H9 (cell line): Measurements from ENCODE around the gene RMND5A. TPM values are rescaled to one million over a fixed set of nuclear protein-coding genes. Genes with fewer than 3 reads are reported as not detected.

Source experiments
- DNase-seq: peaks from one replicate; pipeline ENCODE4 v3.0.0-alpha.2; 2017
- H2AFZ ChIP-seq: one replicate; pipeline ENCODE4 v1.6.1; 2013; ENCODE audit warnings: mild to moderate bottlenecking, low read length, control low read depth, moderate library complexity
- H2AK5ac ChIP-seq: 2 replicates; pipeline ENCODE4 v1.6.1; 2013; ENCODE audit warnings: low read length, control low read depth, mixed read lengths; ENCODE audit not compliant: insufficient read length
- H2BK120ac ChIP-seq: one replicate; pipeline ENCODE4 v1.6.1; 2013; ENCODE audit warnings: low read depth, mild to moderate bottlenecking, low read length, control low read depth, inconsistent platforms; ENCODE audit not compliant: poor library complexity, severe bottlenecking
- H2BK12ac ChIP-seq: 2 replicates; pipeline ENCODE4 v1.6.1; 2013; ENCODE audit warnings: low read length, control low read depth, mixed read lengths, low read depth; ENCODE audit not compliant: insufficient read length
- H2BK15ac ChIP-seq: 2 replicates; pipeline ENCODE4 v1.6.1; 2013; ENCODE audit warnings: low read depth, low read length, control low read depth
- H2BK20ac ChIP-seq: one replicate; pipeline ENCODE4 v1.6.1; 2013; ENCODE audit warnings: low read depth, mild to moderate bottlenecking, low read length, control low read depth, inconsistent platforms; ENCODE audit not compliant: poor library complexity, severe bottlenecking
- H2BK5ac ChIP-seq: 2 replicates; pipeline ENCODE4 v1.6.1; 2013; ENCODE audit warnings: low read length, control low read depth, mixed read lengths; ENCODE audit not compliant: insufficient read length
- H3K14ac ChIP-seq: 2 replicates; pipeline ENCODE4 v1.6.1; 2013; ENCODE audit warnings: low read length, control low read depth; ENCODE audit not compliant: insufficient read depth
- H3K18ac ChIP-seq: 2 replicates; pipeline ENCODE4 v1.6.1; 2013; ENCODE audit warnings: low read depth, mild to moderate bottlenecking, mixed read lengths, low read length, control low read depth; ENCODE audit not compliant: insufficient read length
- H3K23ac ChIP-seq: 2 replicates; pipeline ENCODE4 v1.6.1; 2013; ENCODE audit warnings: low read length, control low read depth, mixed read lengths, low read depth; ENCODE audit not compliant: insufficient read length
- H3K23me2 ChIP-seq: 2 replicates; pipeline ENCODE4 v1.6.1; 2013; ENCODE audit warnings: low read depth, mild to moderate bottlenecking, mixed read lengths, low read length, control low read depth; ENCODE audit not compliant: insufficient read length, poor library complexity, severe bottlenecking
- H3K27ac ChIP-seq: 2 replicates; pipeline ENCODE4 v1.5.1; 2013; ENCODE audit warnings: low read length, control low read depth, mixed read lengths, low read depth; ENCODE audit not compliant: insufficient read length
- H3K27me3 ChIP-seq: 2 replicates; pipeline ENCODE4 v1.6.1; 2013; ENCODE audit warnings: low read length, control low read depth, inconsistent platforms; ENCODE audit not compliant: insufficient read depth
- H3K4ac ChIP-seq: 2 replicates; pipeline ENCODE4 v1.6.1; 2013; ENCODE audit warnings: low read depth, mild to moderate bottlenecking, control low read depth, inconsistent platforms, low read length, moderate library complexity
- H3K4me1 ChIP-seq: 2 replicates; pipeline ENCODE4 v1.6.1; 2013; ENCODE audit warnings: low read length, control low read depth, inconsistent platforms; ENCODE audit not compliant: insufficient read depth
- H3K4me2 ChIP-seq: 2 replicates; pipeline ENCODE4 v1.6.1; 2013; ENCODE audit warnings: low read length, control low read depth, mixed read lengths; ENCODE audit not compliant: insufficient read length, insufficient read depth
- H3K56ac ChIP-seq: 2 replicates; pipeline ENCODE4 v1.6.1; 2013; ENCODE audit warnings: low read depth, mild to moderate bottlenecking, mixed read lengths, low read length, control low read depth; ENCODE audit not compliant: insufficient read length
- H3K79me1 ChIP-seq: 2 replicates; pipeline ENCODE4 v1.6.1; 2013; ENCODE audit warnings: low read depth, mild to moderate bottlenecking, moderate library complexity, low read length, control low read depth, inconsistent platforms; ENCODE audit not compliant: insufficient read depth, poor library complexity, severe bottlenecking
- H3K79me2 ChIP-seq: 2 replicates; pipeline ENCODE4 v1.6.1; 2013; ENCODE audit warnings: low read length, control low read depth, inconsistent platforms; ENCODE audit not compliant: insufficient read depth
- H3K9ac ChIP-seq: 2 replicates; pipeline ENCODE4 v1.6.1; 2013; ENCODE audit warnings: low read length, control low read depth, mixed read lengths; ENCODE audit not compliant: insufficient read length; ENCODE audit errors: extremely low read depth
- H3K9me3 ChIP-seq: one replicate; pipeline ENCODE4 v1.6.1; 2013; ENCODE audit warnings: low read depth, low read length, inconsistent platforms; ENCODE audit not compliant: control insufficient read depth
- H3T11ph ChIP-seq: one replicate; pipeline ENCODE4 v1.6.1; 2013; ENCODE audit warnings: mild to moderate bottlenecking, low read length, control low read depth, inconsistent platforms
- H4K20me1 ChIP-seq: one replicate; pipeline ENCODE4 v1.6.1; 2013; ENCODE audit not compliant: control insufficient read depth, insufficient read length, insufficient read depth
- H4K5ac ChIP-seq: 2 replicates; pipeline ENCODE4 v1.6.1; 2013; ENCODE audit warnings: low read depth, mild to moderate bottlenecking, mixed read lengths, low read length, control low read depth; ENCODE audit not compliant: insufficient read length
- H4K8ac ChIP-seq: replicated peaks from 2 replicates; pipeline ENCODE4 v1.6.1; 2013; ENCODE audit warnings: low read length, control low read depth, mixed read lengths, low read depth; ENCODE audit not compliant: insufficient read length
- H4K91ac ChIP-seq: 2 replicates; pipeline ENCODE4 v1.6.1; 2013; ENCODE audit warnings: low read depth, mild to moderate bottlenecking, moderate library complexity, mixed read lengths, low read length, control low read depth; ENCODE audit not compliant: insufficient read length
- H3K27ac Mint-ChIP-seq, 3 experiments: 2 replicates in 2 of 3; 3 replicates in 1 of 3; pipeline ENCODE4 v1.8.0; 2020 to 2021; ENCODE audit warnings: mixed read lengths in 3 of 3, mild to moderate bottlenecking in 1 of 3, moderate library complexity in 1 of 3
- H3K27me3 Mint-ChIP-seq: 2 replicates; pipeline ENCODE4 v1.8.0; 2021; ENCODE audit warnings: low read depth, mild to moderate bottlenecking, moderate library complexity, mixed read lengths
- H3K36me3 Mint-ChIP-seq, 3 experiments: 2 replicates in 2 of 3; 3 replicates in 1 of 3; pipeline ENCODE4 v1.8.0; 2020 to 2021; ENCODE audit warnings: low read depth in 3 of 3, mixed read lengths in 3 of 3; ENCODE audit not compliant: insufficient read depth in 1 of 3
- H3K4me1 Mint-ChIP-seq, 2 experiments: 2 replicates each; pipeline ENCODE4 v1.8.0; 2020; ENCODE audit warnings: mixed read lengths in 2 of 2
- H3K4me3 Mint-ChIP-seq, 2 experiments: 2 replicates in 1 of 2; 3 replicates in 1 of 2; pipeline ENCODE4 v1.8.0; 2020 to 2021; ENCODE audit warnings: mild to moderate bottlenecking in 2 of 2, mixed read lengths in 2 of 2, moderate library complexity in 1 of 2
- H3K9me3 Mint-ChIP-seq, 2 experiments: 2 replicates in 1 of 2; 3 replicates in 1 of 2; pipeline ENCODE4 v1.8.0; 2020; ENCODE audit warnings: mild to moderate bottlenecking in 2 of 2, mixed read lengths in 2 of 2, moderate library complexity in 1 of 2
- WGBS: extraction: QIAGEN DNeasy Blood & Tissue Kit; methylation state at CpG from one replicate; pipeline ENCODE4 v1.1.7; 2013; ENCODE audit warnings: missing lambda C conversion rate, low lambda C conversion rate, mixed read lengths; ENCODE audit not compliant: insufficient read length; ENCODE audit errors: extremely low coverage; 5-methylcytosine and 5-hydroxymethylcytosine counted together
- total RNA-seq: library from RNA; stranded (reverse); gene quantifications from 2 replicates; pipeline ENCODE4 v1.2.1, GENCODE V29; 2021
- TF ChIP-seq, protein P1 (sequence below): fragments of 200-600 bp; sonication (generic); conservative IDR thresholded peaks from 3 replicates; pipeline ENCODE4 v1.8.0; 2021; ENCODE audit warnings: antibody characterized with exemption, mild to moderate bottlenecking

RMND5A gene
- total RNA-seq, 1 experiment from 2014 or later: 48.8 TPM

DNA sequence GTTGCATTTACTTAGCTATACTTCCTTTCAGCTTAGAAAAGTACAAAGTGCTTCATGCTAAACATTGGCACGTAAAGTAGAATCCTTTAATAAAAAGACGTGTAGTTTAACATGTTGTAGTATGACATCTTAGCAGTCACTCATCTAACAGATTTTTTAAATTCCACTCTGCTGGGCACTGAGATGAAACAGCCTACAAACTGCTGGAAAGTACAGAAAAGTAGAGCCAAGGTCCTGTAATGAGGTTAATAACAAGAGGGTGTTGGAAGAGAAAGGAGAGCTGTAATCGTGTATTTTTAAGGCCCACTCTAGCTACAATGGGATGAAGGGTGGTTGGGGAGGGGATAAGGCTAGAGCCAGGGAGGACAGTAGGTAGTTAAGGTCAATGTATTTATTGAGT is 59.9 kb downstream of the RMND5A start:
- WGBS: no CpG with 5 or more reads among the region's 3 CpGs
- TF ChIP-seq, protein P1, sequence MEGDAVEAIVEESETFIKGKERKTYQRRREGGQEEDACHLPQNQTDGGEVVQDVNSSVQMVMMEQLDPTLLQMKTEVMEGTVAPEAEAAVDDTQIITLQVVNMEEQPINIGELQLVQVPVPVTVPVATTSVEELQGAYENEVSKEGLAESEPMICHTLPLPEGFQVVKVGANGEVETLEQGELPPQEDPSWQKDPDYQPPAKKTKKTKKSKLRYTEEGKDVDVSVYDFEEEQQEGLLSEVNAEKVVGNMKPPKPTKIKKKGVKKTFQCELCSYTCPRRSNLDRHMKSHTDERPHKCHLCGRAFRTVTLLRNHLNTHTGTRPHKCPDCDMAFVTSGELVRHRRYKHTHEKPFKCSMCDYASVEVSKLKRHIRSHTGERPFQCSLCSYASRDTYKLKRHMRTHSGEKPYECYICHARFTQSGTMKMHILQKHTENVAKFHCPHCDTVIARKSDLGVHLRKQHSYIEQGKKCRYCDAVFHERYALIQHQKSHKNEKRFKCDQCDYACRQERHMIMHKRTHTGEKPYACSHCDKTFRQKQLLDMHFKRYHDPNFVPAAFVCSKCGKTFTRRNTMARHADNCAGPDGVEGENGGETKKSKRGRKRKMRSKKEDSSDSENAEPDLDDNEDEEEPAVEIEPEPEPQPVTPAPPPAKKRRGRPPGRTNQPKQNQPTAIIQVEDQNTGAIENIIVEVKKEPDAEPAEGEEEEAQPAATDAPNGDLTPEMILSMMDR: no peak
- no peak overlapping the region for H3K18ac ChIP-seq
- H3K4me1 ChIP-seq: no peaks in the 10 kb centered on the region
- H4K5ac ChIP-seq: no peak overlapping the region
- Mint-ChIP-seq H3K9me3 (no peaks in the 10 kb centered on the region), H3K4me1 (no peaks in the 10 kb centered on the region), H3K36me3 (peaks cover 0 to 7% (median 3%) of the 10 kb centered on the region in 3 experiments; a peak in 5 of 7 replicates), H3K27me3 (peaks cover 8% of the 10 kb centered on the region), H3K4me3 (no peak overlapping the region), H3K27ac (0 out of 7 replicates have a peak overlapping the region, but pooled peaks of 1 of the 3 experiments have one; percentile 4)
- H3K27me3 ChIP-seq: no peaks in the 10 kb centered on the region
- no peaks in the 10 kb centered on the region for H4K20me1 ChIP-seq
- H2BK15ac ChIP-seq: no peak overlapping the region
- H3K9ac ChIP-seq: no peak overlapping the region
- no peak overlapping the region for H4K8ac ChIP-seq
- H3K14ac ChIP-seq: no peak overlapping the region
- no peak overlapping the region for H3K4me2 ChIP-seq
- H3K4ac ChIP-seq: no peak overlapping the region
- no peaks in the 10 kb centered on the region for H3K79me2 ChIP-seq
- no peaks in the 10 kb centered on the region for H3K79me1 ChIP-seq
- no peak overlapping the region for H2BK120ac ChIP-seq
- no peak overlapping the region for H3K23ac ChIP-seq
- no peak overlapping the region for H4K91ac ChIP-seq
- DNase-seq: no peak
- H2AFZ ChIP-seq: no peak overlapping the region
- H3T11ph ChIP-seq: no peak overlapping the region
- no peak overlapping the region for H3K56ac ChIP-seq
- H2AK5ac ChIP-seq: no peak overlapping the region
- H3K27ac ChIP-seq: no peak overlapping the region
- no peak overlapping the region for H2BK12ac ChIP-seq
- H2BK20ac ChIP-seq: no peak overlapping the region
- H3K23me2 ChIP-seq: no peaks in the 10 kb centered on the region
- H3K9me3 ChIP-seq: no peaks in the 10 kb centered on the region
- no peak overlapping the region for H2BK5ac ChIP-seq
